Erythroblast (primary cell): ENCODE measurements around the gene GALNT8.

ENCODE experiments used
- DNase-seq, 2 experiments: peaks; one replicate each; lab custom pipeline; 2025; lab: John Stamatoyannopoulos, UW
- GATA1 ChIP-seq: IDR thresholded peaks from 2 replicates; pipeline ENCODE4 v1.6.1; 2011; ENCODE audit warnings: low read depth, mild to moderate bottlenecking, control low read depth, low read length, moderate library complexity
- POLR2A ChIP-seq: IDR thresholded peaks from 2 replicates; pipeline ENCODE4 v1.6.1; 2011; ENCODE audit warnings: mild to moderate bottlenecking, low read length

The GALNT8 gene

GRCh38 chr12:4769073-4769472 lies 48.9 kb downstream of the GALNT8 start:
- DNase-seq, result no peak
- TF ChIP-seq POLR2A (no peak), GATA1 (no peak)

- no peak for DNase-seq
- TF ChIP-seq POLR2A, result no peak
- no peak for TF ChIP-seq GATA1
These were observed 51.2 kb downstream of the GALNT8 start for GRCh38 chr12:4771172-4771959.

DNA sequence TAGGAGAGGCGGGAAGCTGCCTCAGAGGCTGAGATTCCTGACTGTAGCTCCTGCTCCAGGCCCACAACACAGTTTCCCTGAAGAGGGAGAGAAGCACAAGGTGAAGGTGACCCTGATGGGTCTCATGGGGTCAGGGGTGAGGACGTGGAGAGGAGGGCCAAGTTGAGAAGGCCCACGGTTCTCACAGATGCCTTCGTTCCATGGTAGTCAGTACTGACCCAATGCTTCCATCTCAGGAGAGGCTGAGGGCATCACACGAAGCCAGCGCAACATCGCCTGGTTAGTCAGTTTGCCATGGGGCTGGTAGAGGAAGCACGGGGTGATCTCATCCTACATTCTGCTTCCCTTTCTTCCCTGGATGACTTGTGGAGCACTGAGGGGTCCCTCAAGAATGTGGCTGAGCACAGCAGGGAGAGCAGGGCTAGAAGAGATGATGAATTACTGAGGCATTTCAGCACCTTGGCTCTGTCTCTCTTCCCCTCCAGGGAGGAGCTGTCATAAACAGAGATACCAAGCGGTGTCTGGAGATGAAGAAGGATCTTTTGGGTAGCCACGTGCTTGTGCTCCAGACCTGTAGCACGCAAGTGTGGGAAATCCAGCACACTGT lies 51.9 kb downstream of the GALNT8 start:
- TF ChIP-seq POLR2A, result no peak
- no peak for TF ChIP-seq GATA1
- no peak for DNase-seq

DNA sequence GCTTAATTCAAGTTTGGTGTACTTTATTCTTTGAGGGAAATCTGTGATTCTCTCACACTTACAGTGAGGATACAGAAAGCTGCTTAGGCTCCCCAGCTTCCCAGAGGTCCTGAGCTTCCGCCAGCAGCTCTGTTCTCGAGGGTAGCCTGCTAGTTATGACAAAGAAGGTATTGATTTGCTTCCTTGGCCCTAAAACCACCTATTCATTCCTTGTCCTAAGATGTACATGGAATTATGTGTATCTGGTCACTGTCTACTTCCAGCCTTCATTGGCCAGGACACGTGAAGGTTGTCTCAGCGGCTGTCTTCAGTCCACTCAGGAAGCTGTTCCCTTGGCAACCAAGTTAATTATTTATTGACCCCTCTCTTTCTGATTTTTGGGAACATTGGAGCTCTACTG lies 55.7 kb downstream of the GALNT8 start:
- DNase-seq, result no peak
- TF ChIP-seq GATA1 (no peak), POLR2A (no peak)

- TF ChIP-seq GATA1 (no peak), POLR2A (no peak)
- DNase-seq, result no peak
These were observed 59.5 kb downstream of the GALNT8 start for GRCh38 chr12:4779749-4780148.

DNA sequence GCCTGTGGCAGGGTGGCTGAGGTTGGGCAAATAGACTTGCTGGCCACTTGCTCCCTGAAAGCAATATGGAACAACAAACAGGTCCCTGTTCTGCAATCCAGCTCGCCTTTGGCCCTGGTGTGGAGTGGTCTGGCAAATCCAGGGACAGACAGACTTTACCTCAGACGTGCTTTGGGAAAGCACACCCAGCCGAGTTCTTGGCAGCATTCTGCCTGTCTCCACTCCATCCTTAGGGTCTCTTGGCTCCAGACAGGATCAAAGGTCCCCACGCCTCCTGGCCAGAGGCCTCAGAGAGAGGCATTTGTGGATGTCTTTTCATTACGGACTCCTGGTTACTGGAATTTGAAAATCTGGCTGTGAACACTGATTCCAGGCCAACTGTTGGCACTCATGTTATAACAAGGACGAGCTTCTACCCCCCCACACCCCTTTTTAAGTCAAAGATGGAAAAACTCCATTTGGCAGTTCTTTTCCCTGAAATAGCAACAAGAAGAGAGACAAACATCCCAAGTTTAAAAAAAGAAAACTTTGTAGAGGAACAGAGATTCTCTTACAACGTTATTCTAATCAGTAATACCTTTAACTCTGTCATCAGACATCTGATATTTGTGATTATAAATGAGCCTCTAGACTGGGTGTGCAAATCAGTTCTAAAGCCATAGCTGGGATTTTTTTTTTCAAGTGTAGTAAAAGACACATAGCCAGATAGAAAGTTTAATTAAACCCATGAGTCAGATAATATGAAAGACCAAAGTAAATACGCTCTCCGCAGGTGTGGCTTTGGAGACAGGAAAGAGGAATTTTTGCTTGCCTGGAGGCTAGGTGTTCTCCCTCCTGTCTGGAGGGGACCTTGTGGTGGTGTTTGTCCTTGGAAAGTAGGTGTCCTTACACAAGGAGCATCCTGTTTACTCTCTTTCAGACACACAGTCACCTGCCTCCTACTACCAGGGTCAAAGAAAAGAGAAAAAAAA lies 60.7 kb downstream of the GALNT8 start:
- no peak for DNase-seq
- TF ChIP-seq GATA1, result no peak

DNA sequence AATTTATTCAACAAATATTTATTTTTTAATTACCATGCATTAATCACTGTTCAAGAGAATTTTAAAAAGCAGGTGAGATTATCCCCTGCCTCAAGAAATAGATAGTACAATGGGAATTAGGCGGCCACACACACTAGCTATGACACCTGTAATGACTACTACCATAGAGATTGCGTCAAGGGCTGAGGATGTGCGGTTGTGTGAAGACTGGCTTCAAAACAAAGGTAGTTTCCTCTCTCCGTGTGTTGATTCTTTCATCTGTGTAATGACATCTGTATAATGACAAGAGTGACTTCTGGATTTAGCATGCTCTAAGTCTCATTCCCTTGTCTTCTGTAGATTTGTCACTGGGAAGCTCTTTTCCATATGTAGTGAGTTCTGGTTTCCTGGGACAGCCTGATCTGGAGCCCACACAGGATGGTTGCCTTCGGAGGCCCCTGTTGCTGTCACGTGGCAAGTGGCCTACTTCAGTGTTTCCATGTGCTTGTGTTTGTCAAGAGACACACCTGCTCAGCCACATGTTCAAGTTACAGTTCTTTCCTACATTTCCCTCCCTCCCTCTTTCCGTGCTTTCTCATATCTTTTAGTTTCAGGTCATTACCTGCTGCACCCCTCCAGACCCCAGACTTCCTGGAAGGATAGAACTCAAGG lies 64.3 kb downstream of the GALNT8 start:
- no peak for DNase-seq
- no peak for TF ChIP-seq POLR2A
- no peak for TF ChIP-seq GATA1

DNA sequence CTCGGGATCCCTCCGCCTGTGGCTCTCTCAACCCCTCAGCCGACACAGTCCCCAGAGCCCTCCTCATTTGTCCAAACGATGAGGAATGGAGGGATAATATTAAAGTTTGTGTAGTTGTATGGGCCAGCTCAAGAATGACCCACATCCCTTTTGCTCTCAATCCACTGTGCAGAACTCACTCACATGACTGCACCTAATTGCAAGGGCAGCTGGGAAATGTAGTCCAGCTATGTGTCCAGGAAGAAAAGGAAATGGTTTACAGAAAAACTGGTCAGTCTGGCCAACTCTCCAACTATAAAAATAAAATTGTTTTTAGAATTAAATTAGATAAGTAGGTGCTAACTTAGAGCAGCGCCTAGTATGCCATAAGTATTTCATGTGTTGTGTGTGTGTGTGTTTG lies 66.6 kb downstream of the GALNT8 start:
- TF ChIP-seq POLR2A (no peak), GATA1 (no peak)
- DNase-seq, result no peak

DNA sequence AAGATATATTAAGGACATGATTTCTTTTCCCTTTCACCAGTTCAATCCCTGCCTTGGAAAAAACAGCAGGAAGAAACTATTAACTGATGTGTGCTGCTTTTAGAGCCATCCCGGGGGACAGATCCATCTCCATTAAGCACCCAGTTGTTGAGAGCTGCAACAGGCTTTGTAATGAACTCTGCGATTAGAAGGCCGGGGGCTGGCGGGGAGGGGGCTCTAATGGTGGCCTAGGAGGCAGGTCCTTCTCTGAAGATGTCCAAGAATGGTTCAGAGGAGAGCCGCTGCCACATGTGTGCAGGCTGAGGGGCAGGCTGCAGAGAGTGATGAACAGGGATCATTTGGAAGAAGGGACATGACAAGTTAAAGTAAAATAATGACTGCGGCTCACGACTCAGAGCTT lies 67.8 kb downstream of the GALNT8 start:
- TF ChIP-seq POLR2A, result no peak
- TF ChIP-seq GATA1, result no peak
- no peak for DNase-seq

GRCh38 chr12:4789776-4790175 lies 69.6 kb downstream of the GALNT8 start:
- TF ChIP-seq GATA1 (no peak), POLR2A (no peak)
- DNase-seq, result no peak

DNA sequence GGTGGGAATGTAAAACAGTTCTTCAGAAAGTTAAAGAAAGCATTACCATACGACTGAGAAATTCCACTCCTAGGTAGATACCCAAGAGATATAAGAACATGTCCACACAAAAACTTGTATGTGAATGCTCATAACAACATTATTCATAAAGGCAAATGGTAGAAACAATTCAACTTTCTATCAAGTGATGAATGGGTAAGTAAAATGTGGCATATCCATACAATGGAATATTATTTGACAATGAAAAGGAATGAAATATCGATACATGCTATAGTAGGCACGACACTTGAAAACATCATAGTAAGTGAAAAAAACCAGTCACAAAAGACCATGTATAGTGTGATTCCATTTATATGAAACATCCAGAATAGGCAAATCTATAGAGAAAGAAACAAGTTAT lies 71.3 kb downstream of the GALNT8 start:
- no peak for DNase-seq
- TF ChIP-seq GATA1, result no peak
- TF ChIP-seq POLR2A, result no peak

- no peak for DNase-seq
- TF ChIP-seq GATA1 (no peak), POLR2A (no peak)
These were observed 74.3 kb downstream of the GALNT8 start for GRCh38 chr12:4794491-4794890.

- TF ChIP-seq GATA1 (no peak), POLR2A (no peak)
- DNase-seq, result no peak
These were observed 76.0 kb downstream of the GALNT8 start for GRCh38 chr12:4796216-4796615.
